MM.1S (cell line): Measurements from ENCODE around the gene YBEY.

Experiments used
- DNase-seq: peaks from one replicate; pipeline ENCODE4 v3.0.0-alpha.2; 2015
- H2AFZ ChIP-seq: fragments of 300-600 bp; sonication (generic); 2 replicates; pipeline ENCODE4 v1.6.0; 2016; ENCODE audit warnings: antibody characterized with exemption, low read length
- H3F3A ChIP-seq: fragments of 300-600 bp; sonication (generic); 2 replicates; pipeline ENCODE4 v1.6.1; 2016; ENCODE audit warnings: mild to moderate bottlenecking, antibody characterized with exemption, low read length, moderate library complexity, mixed read lengths; ENCODE audit not compliant: insufficient read depth
- H3K27ac ChIP-seq: fragments of 300-600 bp; sonication (generic); 2 replicates; pipeline ENCODE4 v1.5.1; 2016; ENCODE audit warnings: mild to moderate bottlenecking, low read length
- H3K27me3 ChIP-seq: fragments of 300-600 bp; sonication (generic); replicated peaks from 2 replicates; pipeline ENCODE4 v1.6.0; 2016; ENCODE audit warnings: low read length; ENCODE audit not compliant: insufficient read depth
- H3K36me3 ChIP-seq: fragments of 300-600 bp; sonication (generic); replicated peaks from 2 replicates; pipeline ENCODE4 v1.6.1; 2016; ENCODE audit warnings: mild to moderate bottlenecking, low read length, mixed read lengths; ENCODE audit not compliant: insufficient read depth
- H3K4me1 ChIP-seq: fragments of 300-600 bp; sonication (generic); 2 replicates; pipeline ENCODE4 v1.6.1; 2016; ENCODE audit warnings: low read length, mixed read lengths
- H3K4me2 ChIP-seq: fragments of 300-600 bp; sonication (generic); 2 replicates; pipeline ENCODE4 v1.6.0; 2016; ENCODE audit warnings: low read depth, low read length
- H3K4me3 ChIP-seq: fragments of 300-600 bp; sonication (generic); 2 replicates; pipeline ENCODE4 v1.5.1; 2016; ENCODE audit warnings: low read length, mixed read lengths
- H3K79me2 ChIP-seq: fragments of 300-600 bp; sonication (generic); 2 replicates; pipeline ENCODE4 v1.6.1; 2016; ENCODE audit warnings: mixed run types, low read length, mixed read lengths
- H3K9ac ChIP-seq: fragments of 300-600 bp; sonication (generic); 2 replicates; pipeline ENCODE4 v1.6.1; 2016; ENCODE audit warnings: low read length, mixed read lengths
- H3K9me2 ChIP-seq: fragments of 300-600 bp; sonication (generic); replicated peaks from 2 replicates; pipeline ENCODE4 v1.6.1; 2016; ENCODE audit warnings: mild to moderate bottlenecking, low read length, mixed read lengths; ENCODE audit not compliant: insufficient read depth
- H3K9me3 ChIP-seq: fragments of 300-600 bp; sonication (generic); replicated peaks from 2 replicates; pipeline ENCODE4 v1.6.1; 2016; ENCODE audit warnings: mild to moderate bottlenecking, low read length, mixed read lengths; ENCODE audit not compliant: insufficient read depth
- H4K20me1 ChIP-seq: fragments of 300-600 bp; sonication (generic); 2 replicates; pipeline ENCODE4 v1.6.1; 2016; ENCODE audit warnings: mild to moderate bottlenecking, low read length, moderate library complexity, mixed read lengths; ENCODE audit not compliant: insufficient read depth
- EZH2 ChIP-seq: fragments of 300-600 bp; sonication (generic); optimal IDR thresholded peaks from 2 replicates; pipeline ENCODE3; 2017; ENCODE audit warnings: low read depth, mild to moderate bottlenecking, antibody characterized with exemption, low read length, mixed read lengths
- EZH2phosphoT487 ChIP-seq: fragments of 300-600 bp; sonication (generic); IDR thresholded peaks from 2 replicates; pipeline ENCODE4 v1.6.1; 2018; ENCODE audit warnings: antibody characterized with exemption, low read length
- TF ChIP-seq, protein P1 (sequence below): fragments of 300-600 bp; sonication (generic); IDR thresholded peaks from 2 replicates; pipeline ENCODE4 v1.5.1; 2016; ENCODE audit warnings: antibody characterized with exemption, low read length, mixed read lengths

Gene YBEY

DNA sequence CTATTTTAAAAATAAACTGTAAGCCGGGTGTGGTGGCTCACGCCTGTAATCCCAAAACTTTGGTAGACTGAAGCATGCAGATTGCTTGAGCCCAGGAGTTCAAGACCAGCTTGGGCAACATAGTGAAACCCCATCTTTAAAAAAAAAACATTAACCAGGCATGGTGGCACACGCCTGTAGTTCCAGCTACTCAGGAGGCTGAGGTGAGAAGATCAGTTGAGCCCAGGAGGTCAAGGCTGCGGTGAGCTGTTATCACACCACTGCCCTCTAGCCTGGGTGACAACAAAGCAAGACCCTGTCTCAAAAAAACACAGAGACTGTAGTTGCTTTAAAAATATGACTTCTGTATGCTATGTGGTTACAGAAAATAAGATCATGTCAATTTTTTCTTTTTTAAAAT, 33.3 kb upstream of the YBEY start:
- Histone ChIP-seq H3K27ac (no peak overlapping the region), H3K79me2 (no peaks in the 10 kb centered on the region), H3K9me2 (no peaks in the 10 kb centered on the region), H3K4me3 (no peak overlapping the region), H3K4me2 (no peak overlapping the region), H3K27me3 (no peaks in the 10 kb centered on the region), H3K4me1 (no peaks in the 10 kb centered on the region), H3K9ac (no peak overlapping the region), H4K20me1 (no peaks in the 10 kb centered on the region), H2AFZ (no peak overlapping the region), H3K36me3 (peaks cover 11% of the 10 kb centered on the region; the same call in 1 of the 2 replicates), H3F3A (no peaks in the 10 kb centered on the region), H3K9me3 (no peaks in the 10 kb centered on the region)
- TF ChIP-seq EZH2phosphoT487 (no peak), EZH2 (no peak)
- TF ChIP-seq, protein P1, sequence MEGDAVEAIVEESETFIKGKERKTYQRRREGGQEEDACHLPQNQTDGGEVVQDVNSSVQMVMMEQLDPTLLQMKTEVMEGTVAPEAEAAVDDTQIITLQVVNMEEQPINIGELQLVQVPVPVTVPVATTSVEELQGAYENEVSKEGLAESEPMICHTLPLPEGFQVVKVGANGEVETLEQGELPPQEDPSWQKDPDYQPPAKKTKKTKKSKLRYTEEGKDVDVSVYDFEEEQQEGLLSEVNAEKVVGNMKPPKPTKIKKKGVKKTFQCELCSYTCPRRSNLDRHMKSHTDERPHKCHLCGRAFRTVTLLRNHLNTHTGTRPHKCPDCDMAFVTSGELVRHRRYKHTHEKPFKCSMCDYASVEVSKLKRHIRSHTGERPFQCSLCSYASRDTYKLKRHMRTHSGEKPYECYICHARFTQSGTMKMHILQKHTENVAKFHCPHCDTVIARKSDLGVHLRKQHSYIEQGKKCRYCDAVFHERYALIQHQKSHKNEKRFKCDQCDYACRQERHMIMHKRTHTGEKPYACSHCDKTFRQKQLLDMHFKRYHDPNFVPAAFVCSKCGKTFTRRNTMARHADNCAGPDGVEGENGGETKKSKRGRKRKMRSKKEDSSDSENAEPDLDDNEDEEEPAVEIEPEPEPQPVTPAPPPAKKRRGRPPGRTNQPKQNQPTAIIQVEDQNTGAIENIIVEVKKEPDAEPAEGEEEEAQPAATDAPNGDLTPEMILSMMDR = no peak
- no peak for DNase-seq

DNA sequence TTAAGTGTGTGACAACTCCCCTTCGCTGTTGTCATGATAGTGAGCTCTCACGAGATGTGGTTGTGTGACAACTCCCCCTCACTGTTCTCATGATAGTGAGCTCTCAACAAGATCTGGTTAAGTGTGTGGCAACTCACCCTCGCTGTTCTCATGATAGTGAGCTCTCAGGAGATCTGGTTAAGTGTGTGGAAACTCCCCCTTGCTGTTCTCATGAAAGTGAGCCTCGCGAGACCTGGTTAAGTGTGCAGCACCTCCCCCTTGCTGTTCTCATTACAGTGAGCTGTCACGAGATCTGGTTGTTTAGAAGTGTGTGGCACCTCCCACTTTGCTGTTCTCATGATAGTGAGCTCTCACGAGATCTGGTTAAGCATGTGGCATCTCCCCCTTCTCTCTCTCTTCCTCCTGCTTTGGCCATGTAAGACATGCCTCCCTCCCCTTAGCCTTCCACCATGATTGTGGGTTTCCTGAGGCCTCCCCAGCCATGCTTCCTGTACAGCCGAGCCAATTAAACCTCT, 32.5 kb upstream of the YBEY start:
- H3K9me2 ChIP-seq = no peaks in the 10 kb centered on the region
- no peaks in the 10 kb centered on the region for H3K79me2 ChIP-seq
- H2AFZ ChIP-seq = no peak overlapping the region
- no peak overlapping the region for H3K9ac ChIP-seq
- no peak overlapping the region for H3K4me2 ChIP-seq
- no peaks in the 10 kb centered on the region for H4K20me1 ChIP-seq
- H3K27ac ChIP-seq = no peak overlapping the region
- no peaks in the 10 kb centered on the region for H3K4me1 ChIP-seq
- TF ChIP-seq EZH2phosphoT487 = no peak
- TF ChIP-seq, protein P1 = no peak
- H3K4me3 ChIP-seq = no peak overlapping the region
- DNase-seq = no peak
- H3K27me3 ChIP-seq = no peaks in the 10 kb centered on the region
- no peaks in the 10 kb centered on the region for H3F3A ChIP-seq
- H3K9me3 ChIP-seq = no peaks in the 10 kb centered on the region
- H3K36me3 ChIP-seq = peaks cover 12% of the 10 kb centered on the region; the same call in 1 of the 2 replicates

DNA sequence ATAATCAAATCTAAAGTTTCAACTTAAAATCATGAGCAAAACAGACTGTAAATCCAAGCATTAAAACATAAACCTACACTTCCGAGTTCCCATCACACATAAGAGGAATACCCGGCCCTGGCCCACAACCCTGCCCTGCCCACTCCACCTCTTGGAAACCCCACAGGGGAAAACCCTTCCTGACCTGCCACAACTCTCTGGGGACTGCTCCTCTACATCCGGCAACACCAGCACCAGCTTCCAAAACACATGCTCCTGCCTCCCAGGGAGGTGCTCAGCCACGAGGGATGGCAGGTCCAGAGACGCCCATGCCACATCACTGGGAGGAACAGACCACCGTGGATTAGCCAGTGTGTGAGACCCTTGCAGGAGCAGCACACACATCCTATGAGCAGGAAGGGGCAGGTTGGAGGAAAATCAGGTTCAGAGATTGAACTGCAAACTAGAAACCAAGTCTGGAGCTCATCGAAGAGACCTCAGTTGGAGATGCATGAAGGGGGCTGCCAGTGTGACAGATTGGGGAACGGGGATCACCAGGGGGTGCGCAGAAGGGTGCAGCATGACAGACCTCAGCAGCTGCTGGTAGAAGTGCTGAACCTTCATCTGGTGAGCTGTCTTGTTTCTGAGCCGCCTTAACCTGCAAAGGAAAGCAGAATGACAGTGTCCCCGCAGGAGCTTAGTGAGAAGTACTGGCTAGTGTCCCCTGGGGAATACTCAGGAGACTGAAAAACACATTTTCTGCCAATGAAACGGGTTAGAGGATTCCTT, 31.8 kb upstream of the YBEY start:
- no peak for TF ChIP-seq EZH2phosphoT487
- TF ChIP-seq, protein P1 = no peak
- no peak for TF ChIP-seq EZH2
- Histone ChIP-seq H3K27me3 (no peaks in the 10 kb centered on the region), H3K36me3 (peaks cover 16% of the 10 kb centered on the region; the same call in 1 of the 2 replicates), H3K9me2 (no peaks in the 10 kb centered on the region), H3K27ac (no peak overlapping the region), H3K79me2 (no peaks in the 10 kb centered on the region), H3K9me3 (no peaks in the 10 kb centered on the region), H3K4me1 (no peaks in the 10 kb centered on the region), H3K9ac (no peak overlapping the region), H3K4me3 (no peak overlapping the region), H3F3A (no peaks in the 10 kb centered on the region), H2AFZ (no peak overlapping the region), H3K4me2 (no peak overlapping the region), H4K20me1 (no peaks in the 10 kb centered on the region)
- no peak for DNase-seq
